Skeletal muscle satellite cell (primary cell): ENCODE results near the gene HS6ST1.

Experiments
- H3K27me3 ChIP-seq: 2 replicates; pipeline ENCODE4 v1.7.0; 2013; ENCODE audit warnings: low read length; ENCODE audit not compliant: control insufficient read depth, insufficient read depth
- H3K36me3 ChIP-seq: 2 replicates; pipeline ENCODE4 v1.7.0; 2013; ENCODE audit warnings: mild to moderate bottlenecking, control low read depth, low read length; ENCODE audit not compliant: insufficient read depth
- H3K4me1 ChIP-seq: 2 replicates; pipeline ENCODE4 v1.7.0; 2013; ENCODE audit warnings: low read length; ENCODE audit not compliant: control insufficient read depth, insufficient read depth
- H3K4me2 ChIP-seq: 2 replicates; pipeline ENCODE4 v1.7.0; 2013; ENCODE audit warnings: mild to moderate bottlenecking, low read length
- H3K4me3 ChIP-seq: 2 replicates; pipeline ENCODE4 v1.7.0; 2013; ENCODE audit warnings: low read length
- H3K9ac ChIP-seq: 2 replicates; pipeline ENCODE4 v1.7.0; 2013; ENCODE audit warnings: mild to moderate bottlenecking, low read depth, low read length, moderate library complexity
- H3K9me3 ChIP-seq: replicated peaks from 2 replicates; pipeline ENCODE4 v1.7.0; 2013; ENCODE audit warnings: mild to moderate bottlenecking, control low read depth, low read length

The HS6ST1 gene

GRCh38 chr2:128287780-128288735 lies 30.6 kb downstream of the HS6ST1 start:
- Histone ChIP-seq H3K9ac (no peak overlapping the region), H3K27me3 (no peaks in the 10 kb centered on the region), H3K4me2 (no peak overlapping the region), H3K4me1 (peaks cover 8% of the 10 kb centered on the region), H3K4me3 (no peak overlapping the region), H3K36me3 (no peaks in the 10 kb centered on the region), H3K9me3 (no peaks in the 10 kb centered on the region)

DNA sequence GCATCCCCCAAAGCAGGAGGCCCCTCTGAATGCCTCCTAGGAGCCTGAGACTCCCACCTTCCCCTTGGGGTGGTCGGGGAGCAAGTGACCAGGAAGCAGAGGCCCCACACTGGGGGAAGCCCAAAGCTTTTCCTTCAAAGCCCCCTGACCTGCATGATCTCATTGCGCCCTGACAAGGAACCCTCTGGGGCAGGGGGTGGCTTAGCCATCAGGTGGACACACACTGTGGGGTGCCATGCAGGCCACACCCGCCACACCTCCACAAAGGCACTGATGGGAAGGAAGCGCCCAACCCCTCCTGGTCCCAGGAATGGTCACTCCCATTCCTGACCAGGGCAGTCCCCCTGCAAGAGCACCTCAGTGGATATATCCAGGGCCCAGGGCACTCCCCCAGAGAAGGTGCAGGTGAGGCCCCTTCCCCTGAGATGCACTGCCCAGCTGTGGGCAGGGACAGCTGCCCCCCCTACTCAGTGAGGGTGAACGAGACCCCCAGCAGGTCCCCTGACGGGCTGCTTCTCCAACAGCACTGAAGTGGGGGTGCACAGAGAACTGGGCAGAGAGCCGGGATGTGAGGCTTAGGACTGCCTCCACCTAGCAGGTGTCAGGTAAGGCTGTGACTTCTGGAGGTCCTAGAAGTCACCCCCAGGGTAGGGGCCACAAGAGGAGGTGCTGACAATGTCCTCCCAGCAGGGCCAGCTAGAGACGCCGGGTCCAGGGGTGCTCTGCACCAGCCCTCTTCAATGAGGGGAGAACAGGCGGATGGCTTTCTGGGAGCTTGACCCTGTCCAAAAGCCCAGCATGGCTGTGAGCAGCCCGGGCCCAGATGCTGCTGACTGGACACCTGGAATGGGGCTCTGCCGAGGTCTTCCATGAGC lies 31.5 kb downstream of the HS6ST1 start:
- Histone ChIP-seq H3K4me1 (peaks cover 6% of the 10 kb centered on the region), H3K36me3 (no peaks in the 10 kb centered on the region), H3K27me3 (no peaks in the 10 kb centered on the region), H3K4me3 (no peak overlapping the region), H3K9ac (no peak overlapping the region), H3K9me3 (no peaks in the 10 kb centered on the region), H3K4me2 (no peak overlapping the region)

DNA sequence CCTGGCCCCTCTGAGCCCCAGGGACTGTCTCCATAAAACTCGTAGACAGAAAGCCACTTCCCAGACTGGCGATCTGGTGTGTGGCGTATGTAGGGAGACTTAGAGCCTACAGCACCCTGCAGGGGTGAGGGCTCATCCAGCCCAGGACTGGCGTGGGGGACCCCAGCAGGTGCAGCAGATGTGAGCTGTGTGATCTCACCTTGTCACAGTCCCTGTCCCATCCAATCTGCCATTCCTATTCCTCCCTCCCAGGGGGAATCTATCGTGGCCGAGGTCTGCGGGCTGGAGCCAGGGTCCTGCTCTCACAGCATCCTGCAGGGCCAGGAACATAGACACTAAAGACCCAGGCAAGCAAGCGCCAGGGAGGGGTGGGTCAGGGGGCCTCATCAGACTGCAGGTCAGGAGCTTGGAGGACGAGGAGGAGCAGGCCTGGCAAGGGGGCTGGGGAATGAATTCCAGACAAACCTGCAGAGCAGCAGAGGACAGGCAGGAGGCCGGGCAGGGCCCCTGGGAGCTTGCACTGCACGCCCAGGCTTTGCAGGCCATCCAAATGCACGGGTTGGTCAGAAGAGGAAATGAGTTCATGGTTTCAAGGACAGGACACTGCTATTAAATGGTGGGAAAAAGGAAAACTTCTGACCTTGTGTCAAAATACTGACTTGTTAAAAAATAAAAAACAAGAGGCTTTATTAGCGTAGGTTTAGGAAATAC lies 32.5 kb downstream of the HS6ST1 start:
- no peak overlapping the region for H3K4me3 ChIP-seq
- H3K4me2 ChIP-seq, result no peak overlapping the region
- no peaks in the 10 kb centered on the region for H3K9me3 ChIP-seq
- no peak overlapping the region for H3K9ac ChIP-seq
- peaks cover 6% of the 10 kb centered on the region for H3K4me1 ChIP-seq
- no peaks in the 10 kb centered on the region for H3K27me3 ChIP-seq
- H3K36me3 ChIP-seq, result no peaks in the 10 kb centered on the region

- Histone ChIP-seq H3K4me2 (no peak overlapping the region), H3K4me3 (no peak overlapping the region), H3K36me3 (no peaks in the 10 kb centered on the region), H3K9me3 (no peaks in the 10 kb centered on the region), H3K4me1 (peaks cover 6% of the 10 kb centered on the region), H3K27me3 (no peaks in the 10 kb centered on the region), H3K9ac (no peak overlapping the region)
Measured at GRCh38 chr2:128285329-128285931, 33.2 kb downstream of the HS6ST1 start.

DNA sequence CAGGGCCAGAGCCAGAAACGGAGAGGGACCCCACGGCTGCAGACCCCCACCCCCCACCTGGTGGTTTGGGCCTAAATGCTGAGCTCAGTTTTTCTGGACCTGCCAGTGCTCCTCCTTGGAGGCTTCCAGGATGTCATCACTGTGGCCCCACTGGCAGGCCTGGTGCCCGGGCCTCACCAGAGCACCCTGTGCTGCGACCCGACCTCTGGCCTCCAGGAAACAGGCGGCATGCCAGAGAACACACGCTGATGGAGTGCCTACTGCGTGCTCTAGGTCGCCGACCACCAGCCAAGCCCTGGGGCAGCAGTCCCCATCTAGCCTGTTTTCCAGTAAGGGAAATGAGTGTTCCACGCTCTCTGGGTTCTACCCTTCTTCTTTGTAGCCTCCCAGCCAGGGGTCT lies 33.8 kb downstream of the HS6ST1 start:
- no peak overlapping the region for H3K9ac ChIP-seq
- H3K4me1 ChIP-seq, result peaks cover 6% of the 10 kb centered on the region
- no peak overlapping the region for H3K4me2 ChIP-seq
- no peak overlapping the region for H3K4me3 ChIP-seq
- no peaks in the 10 kb centered on the region for H3K27me3 ChIP-seq
- H3K36me3 ChIP-seq, result no peaks in the 10 kb centered on the region
- H3K9me3 ChIP-seq, result no peaks in the 10 kb centered on the region

GRCh38 chr2:128284037-128284441 lies 34.6 kb downstream of the HS6ST1 start:
- no peak overlapping the region for H3K9ac ChIP-seq
- H3K27me3 ChIP-seq, result no peaks in the 10 kb centered on the region
- H3K9me3 ChIP-seq, result no peaks in the 10 kb centered on the region
- H3K4me1 ChIP-seq, result peaks cover 6% of the 10 kb centered on the region
- H3K4me2 ChIP-seq, result no peak overlapping the region
- no peaks in the 10 kb centered on the region for H3K36me3 ChIP-seq
- H3K4me3 ChIP-seq, result no peak overlapping the region

- no peak overlapping the region for H3K4me3 ChIP-seq
- H3K36me3 ChIP-seq, result no peaks in the 10 kb centered on the region
- peaks cover 6% of the 10 kb centered on the region for H3K4me1 ChIP-seq
- no peak overlapping the region for H3K4me2 ChIP-seq
- H3K9ac ChIP-seq, result no peak overlapping the region
- H3K27me3 ChIP-seq, result no peaks in the 10 kb centered on the region
- no peaks in the 10 kb centered on the region for H3K9me3 ChIP-seq
Measured at GRCh38 chr2:128282976-128283810, 35.5 kb downstream of the HS6ST1 start.

DNA sequence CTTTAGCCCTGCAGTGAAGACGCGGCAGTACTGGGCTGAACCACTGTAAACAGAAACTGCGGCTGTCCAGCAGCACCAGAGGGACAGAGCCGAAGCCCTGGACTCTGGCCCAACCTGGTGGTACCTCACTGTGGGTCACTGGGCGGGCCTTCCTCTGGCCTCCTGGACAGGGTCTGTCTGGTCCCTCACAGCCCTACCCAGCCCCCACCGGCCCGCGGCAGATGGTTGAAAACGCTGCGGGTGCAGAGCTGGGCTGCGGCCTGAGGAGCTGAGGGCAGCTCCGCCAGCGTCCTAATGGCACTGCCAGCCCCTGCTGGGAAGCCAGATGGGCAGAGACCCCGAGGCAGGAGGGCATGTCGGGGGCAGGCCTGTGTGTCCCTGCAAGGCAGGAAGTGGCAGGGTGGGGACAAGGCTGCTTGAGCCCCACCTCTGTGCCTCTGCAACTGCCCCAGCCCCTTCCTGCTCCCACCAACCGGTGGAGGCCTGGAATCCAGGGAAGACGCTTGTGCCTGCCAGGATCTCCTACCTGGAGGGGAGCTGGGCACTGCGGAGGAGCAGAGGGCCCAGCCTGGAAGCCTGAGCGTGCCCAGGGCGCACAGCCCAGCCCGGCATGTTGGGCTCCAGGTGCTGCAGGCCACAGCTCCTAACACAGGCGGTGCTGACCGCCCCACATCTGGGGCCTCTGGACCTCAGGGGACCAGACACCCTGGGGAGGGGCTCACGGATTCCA lies 36.3 kb downstream of the HS6ST1 start:
- H3K27me3 ChIP-seq, result no peaks in the 10 kb centered on the region
- H3K9me3 ChIP-seq, result no peaks in the 10 kb centered on the region
- no peaks in the 10 kb centered on the region for H3K36me3 ChIP-seq
- no peak overlapping the region for H3K9ac ChIP-seq
- H3K4me1 ChIP-seq, result peaks cover 6% of the 10 kb centered on the region
- H3K4me3 ChIP-seq, result no peak overlapping the region
- H3K4me2 ChIP-seq, result peak overlapping the region; percentile 63

- Histone ChIP-seq H3K4me3 (no peak overlapping the region), H3K9me3 (no peaks in the 10 kb centered on the region), H3K4me1 (peaks cover 6% of the 10 kb centered on the region), H3K4me2 (no peak overlapping the region), H3K36me3 (no peaks in the 10 kb centered on the region), H3K27me3 (no peaks in the 10 kb centered on the region), H3K9ac (no peak overlapping the region)
Measured at GRCh38 chr2:128281852-128282245, 36.8 kb downstream of the HS6ST1 start.

- Histone ChIP-seq H3K4me3 (no peak overlapping the region), H3K4me1 (peaks cover 6% of the 10 kb centered on the region), H3K9me3 (no peaks in the 10 kb centered on the region), H3K27me3 (no peaks in the 10 kb centered on the region), H3K36me3 (no peaks in the 10 kb centered on the region), H3K9ac (no peak overlapping the region), H3K4me2 (no peak overlapping the region)
Measured at GRCh38 chr2:128280901-128281321, 37.8 kb downstream of the HS6ST1 start.
